Endothelial cell of umbilical vein (primary cell): ENCODE results near the gene UST.

Source experiments
- EZH2 ChIP-seq: IDR thresholded peaks from 2 replicates; pipeline ENCODE4 v1.6.1; 2012; ENCODE audit warnings: borderline replicate concordance, low read depth, mild to moderate bottlenecking, moderate library complexity, low read length, inconsistent platforms; ENCODE audit not compliant: severe bottlenecking
- POLR2A ChIP-seq: IDR thresholded peaks from 2 replicates; pipeline ENCODE4 v1.6.1; 2012; ENCODE audit warnings: low read depth, mild to moderate bottlenecking, control low read depth, low read length
- POLR2AphosphoS5 ChIP-seq: IDR thresholded peaks from 2 replicates; pipeline ENCODE4 v1.6.1; 2012; ENCODE audit warnings: low read depth, mild to moderate bottlenecking, control low read depth, low read length, moderate library complexity; ENCODE audit not compliant: insufficient read depth
- TF ChIP-seq, protein P1 (sequence below), 2 donors: IDR thresholded peaks; 1 replicate in 1 of 2; 2 replicates in 1 of 2; pipeline ENCODE4 v1.5.1; 2011; ENCODE audit warnings: low read length in 2 of 2, mild to moderate bottlenecking in 2 of 2, moderate library complexity in 2 of 2, control low read depth in 1 of 2, inconsistent platforms in 1 of 2, low read depth in 1 of 2; ENCODE audit not compliant: insufficient read depth in 1 of 2; ENCODE audit errors: extremely low read depth in 1 of 2
- TF ChIP-seq, protein P2 (sequence below): IDR thresholded peaks from 2 replicates; pipeline ENCODE4 v1.6.1; 2011; ENCODE audit not compliant: insufficient read depth, insufficient read length

DNA sequence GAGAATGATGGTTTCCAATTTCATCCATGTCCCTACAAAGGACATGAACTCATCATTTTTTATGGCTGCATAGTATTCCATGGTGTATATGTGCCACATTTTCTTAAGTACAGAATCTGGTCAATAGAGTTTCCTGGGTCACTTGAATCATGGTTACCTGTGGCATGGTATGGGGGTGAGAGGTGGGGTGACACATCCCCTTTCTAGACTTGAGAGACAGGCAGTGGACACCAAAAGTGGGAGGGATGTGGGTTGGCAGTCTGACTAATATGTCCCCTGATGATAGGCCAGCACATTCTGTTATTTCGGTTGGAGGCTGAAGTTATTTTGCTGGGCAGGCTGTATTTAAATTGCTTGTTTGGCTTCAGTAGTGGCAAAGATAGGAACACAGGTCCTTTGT lies 78.1 kb downstream of the UST start:
- TF ChIP-seq, protein P1, sequence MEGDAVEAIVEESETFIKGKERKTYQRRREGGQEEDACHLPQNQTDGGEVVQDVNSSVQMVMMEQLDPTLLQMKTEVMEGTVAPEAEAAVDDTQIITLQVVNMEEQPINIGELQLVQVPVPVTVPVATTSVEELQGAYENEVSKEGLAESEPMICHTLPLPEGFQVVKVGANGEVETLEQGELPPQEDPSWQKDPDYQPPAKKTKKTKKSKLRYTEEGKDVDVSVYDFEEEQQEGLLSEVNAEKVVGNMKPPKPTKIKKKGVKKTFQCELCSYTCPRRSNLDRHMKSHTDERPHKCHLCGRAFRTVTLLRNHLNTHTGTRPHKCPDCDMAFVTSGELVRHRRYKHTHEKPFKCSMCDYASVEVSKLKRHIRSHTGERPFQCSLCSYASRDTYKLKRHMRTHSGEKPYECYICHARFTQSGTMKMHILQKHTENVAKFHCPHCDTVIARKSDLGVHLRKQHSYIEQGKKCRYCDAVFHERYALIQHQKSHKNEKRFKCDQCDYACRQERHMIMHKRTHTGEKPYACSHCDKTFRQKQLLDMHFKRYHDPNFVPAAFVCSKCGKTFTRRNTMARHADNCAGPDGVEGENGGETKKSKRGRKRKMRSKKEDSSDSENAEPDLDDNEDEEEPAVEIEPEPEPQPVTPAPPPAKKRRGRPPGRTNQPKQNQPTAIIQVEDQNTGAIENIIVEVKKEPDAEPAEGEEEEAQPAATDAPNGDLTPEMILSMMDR (IDR thresholded peaks at IDR 0.05; ENCODE audit: extremely low read depth in 1 of 2, insufficient read depth in 1 of 2, low read depth in 1 of 2, low read length in 2 of 2), result no peak
- TF ChIP-seq POLR2A, result no peak
- no peak for TF ChIP-seq POLR2AphosphoS5
- TF ChIP-seq, protein P2, sequence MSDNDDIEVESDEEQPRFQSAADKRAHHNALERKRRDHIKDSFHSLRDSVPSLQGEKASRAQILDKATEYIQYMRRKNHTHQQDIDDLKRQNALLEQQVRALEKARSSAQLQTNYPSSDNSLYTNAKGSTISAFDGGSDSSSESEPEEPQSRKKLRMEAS, result no peak
- no peak for TF ChIP-seq EZH2
